ENCODE measurements around the gene PPFIA4. TPM values are rescaled to one million over a fixed set of nuclear protein-coding genes. Genes with fewer than 3 reads are reported as not detected.

The PPFIA4 gene
- total RNA-seq, 2 experiments from 2014 or later, result 0.93 to 0.98 TPM

- CTCF ChIA-PET, result no interaction called here
- no peak overlapping the region for H3K4me3 ChIP-seq (ENCODE audit: low read length)
- H3K36me3 Mint-ChIP-seq (ENCODE audit: low read depth), result no peaks in the 10 kb centered on the region
- H3K4me1 Mint-ChIP-seq (ENCODE audit: low read depth), result no peaks in the 10 kb centered on the region
- H3K36me3 ChIP-seq (ENCODE audit: insufficient read depth, low read length), result no peaks in the 10 kb centered on the region
- intact Hi-C loops (cut with DNase I, micrococcal nuclease), result no loop called here
- H3K27ac ChIP-seq (ENCODE audit: low read depth in 1 of 2, low read length in 2 of 2), result no peak overlapping the region
- POLR2A ChIA-PET, result no interaction called here
- peaks cover 5 to 9% of the 10 kb centered on the region in 2 experiments for H3K27me3 ChIP-seq (ENCODE audit: control insufficient read depth in 1 of 2, insufficient read depth in 2 of 2, low read length in 2 of 2)
- no peak for DNase-seq
- peaks cover 45% of the 10 kb centered on the region for H3K27me3 Mint-ChIP-seq
- H3K9me3 Mint-ChIP-seq, result peaks cover 16% of the 10 kb centered on the region
- no peak for TF ChIP-seq CTCF (IDR thresholded peaks at IDR 0.05)
- H3K4me3 Mint-ChIP-seq, result no peak overlapping the region
- ATAC-seq (ENCODE audit: poor library complexity), result no peak
- H3K27ac Mint-ChIP-seq, result no peak overlapping the region
- H3K9me3 ChIP-seq (ENCODE audit: control insufficient read depth in 1 of 2, insufficient read depth in 1 of 2, low read length in 2 of 2), result peaks cover 0 to 11% of the 10 kb centered on the region in 2 experiments
- no peaks in the 10 kb centered on the region for H3K4me1 ChIP-seq (ENCODE audit: insufficient read depth, low read length)
Measured at GRCh38 chr1:203091761-203092330, 65.6 kb downstream of the PPFIA4 start.

- CTCF ChIA-PET, result interaction anchor here (0.6 kb wide), 1 partner anchor 367 kb away, joined by 3 read pairs; no protein-coding TSS in a partner anchor
- H3K27ac Mint-ChIP-seq, result no peak overlapping the region
- Histone ChIP-seq H3K4me1 (ENCODE audit: insufficient read depth, low read length) (no peaks in the 10 kb centered on the region), H3K27ac (ENCODE audit: low read depth in 1 of 2, low read length in 2 of 2) (no peak overlapping the region), H3K36me3 (ENCODE audit: insufficient read depth, low read length) (no peaks in the 10 kb centered on the region), H3K9me3 (ENCODE audit: control insufficient read depth in 1 of 2, insufficient read depth in 1 of 2, low read length in 2 of 2) (peaks cover 0 to 11% of the 10 kb centered on the region in 2 experiments), H3K4me3 (ENCODE audit: low read length) (no peak overlapping the region), H3K27me3 (ENCODE audit: control insufficient read depth in 1 of 2, insufficient read depth in 2 of 2, low read length in 2 of 2) (peaks cover 9 to 12% of the 10 kb centered on the region in 2 experiments)
- DNase-seq (no peak), ATAC-seq (ENCODE audit: poor library complexity) (no peak)
- intact Hi-C loops (cut with DNase I, micrococcal nuclease), result no loop called here
- no peak for TF ChIP-seq CTCF (IDR thresholded peaks at IDR 0.05)
- POLR2A ChIA-PET, result no interaction called here
- H3K9me3 Mint-ChIP-seq, result peaks cover 16% of the 10 kb centered on the region
- H3K4me3 Mint-ChIP-seq, result no peak overlapping the region
- no peaks in the 10 kb centered on the region for H3K4me1 Mint-ChIP-seq (ENCODE audit: low read depth)
- H3K36me3 Mint-ChIP-seq (ENCODE audit: low read depth), result no peaks in the 10 kb centered on the region
- peaks cover 41% of the 10 kb centered on the region for H3K27me3 Mint-ChIP-seq
Measured at GRCh38 chr1:203093754-203094410, 67.6 kb downstream of the PPFIA4 start.

- ChIA-PET POLR2A (no interaction called here), CTCF (no interaction called here)
- peaks cover 46% of the 10 kb centered on the region for H3K27me3 Mint-ChIP-seq
- no peaks in the 10 kb centered on the region for H3K36me3 Mint-ChIP-seq (ENCODE audit: low read depth)
- Histone ChIP-seq H3K4me3 (ENCODE audit: low read length) (no peak overlapping the region), H3K27ac (ENCODE audit: low read depth in 1 of 2, low read length in 2 of 2) (no peak overlapping the region), H3K9me3 (ENCODE audit: control insufficient read depth in 1 of 2, insufficient read depth in 1 of 2, low read length in 2 of 2) (peaks cover 0 to 11% of the 10 kb centered on the region in 2 experiments), H3K36me3 (ENCODE audit: insufficient read depth, low read length) (no peaks in the 10 kb centered on the region), H3K27me3 (ENCODE audit: control insufficient read depth in 1 of 2, insufficient read depth in 2 of 2, low read length in 2 of 2) (peaks cover 9 to 20% of the 10 kb centered on the region in 2 experiments), H3K4me1 (ENCODE audit: insufficient read depth, low read length) (no peaks in the 10 kb centered on the region)
- H3K9me3 Mint-ChIP-seq, result peaks cover 16% of the 10 kb centered on the region
- no peak for TF ChIP-seq CTCF (IDR thresholded peaks at IDR 0.05)
- no peaks in the 10 kb centered on the region for H3K4me1 Mint-ChIP-seq (ENCODE audit: low read depth)
- H3K27ac Mint-ChIP-seq, result no peak overlapping the region
- intact Hi-C loops (cut with DNase I, micrococcal nuclease), result no loop called here
- H3K4me3 Mint-ChIP-seq, result no peak overlapping the region
- DNase-seq (no peak), ATAC-seq (ENCODE audit: poor library complexity) (no peak)
Measured at GRCh38 chr1:203095061-203095690, 68.9 kb downstream of the PPFIA4 start.
